HG03095 (cell line): ENCODE measurements around the gene COL4A1.

Experiments used
- ATAC-seq: cut with Tn5 transposase; IDR thresholded peaks from one replicate; pipeline ENCODE4 v1.9.1; 2021; ENCODE audit warnings: moderate library complexity; ENCODE audit not compliant: unreplicated experiment

The COL4A1 gene

GRCh38 chr13:110227416-110227815, 79.5 kb downstream of the COL4A1 start:
- no peak for ATAC-seq

GRCh38 chr13:110225609-110226574, 81.1 kb downstream of the COL4A1 start:
- ATAC-seq = no peak

DNA sequence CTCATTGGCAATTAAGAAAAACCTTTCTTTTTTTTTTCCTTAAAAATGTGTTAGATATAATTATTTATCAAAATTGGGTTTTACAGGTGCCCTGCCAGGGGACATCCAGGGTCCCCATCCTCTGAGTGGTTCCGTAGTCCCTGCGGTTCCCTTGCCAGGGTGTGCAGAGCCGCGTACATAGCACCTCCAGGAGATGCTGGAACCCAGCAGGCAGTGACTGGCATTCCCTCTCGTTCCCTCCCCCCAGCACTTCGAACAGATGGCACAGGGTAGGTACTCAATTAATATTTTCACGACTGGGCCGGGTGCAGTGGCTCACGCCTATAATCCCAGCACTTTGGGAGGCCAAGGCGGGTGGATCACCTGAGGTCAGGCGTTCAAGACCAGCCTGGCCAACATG, 82.0 kb downstream of the COL4A1 start:
- ATAC-seq = no peak

GRCh38 chr13:110224519-110224918, 82.4 kb downstream of the COL4A1 start:
- ATAC-seq = no peak

DNA sequence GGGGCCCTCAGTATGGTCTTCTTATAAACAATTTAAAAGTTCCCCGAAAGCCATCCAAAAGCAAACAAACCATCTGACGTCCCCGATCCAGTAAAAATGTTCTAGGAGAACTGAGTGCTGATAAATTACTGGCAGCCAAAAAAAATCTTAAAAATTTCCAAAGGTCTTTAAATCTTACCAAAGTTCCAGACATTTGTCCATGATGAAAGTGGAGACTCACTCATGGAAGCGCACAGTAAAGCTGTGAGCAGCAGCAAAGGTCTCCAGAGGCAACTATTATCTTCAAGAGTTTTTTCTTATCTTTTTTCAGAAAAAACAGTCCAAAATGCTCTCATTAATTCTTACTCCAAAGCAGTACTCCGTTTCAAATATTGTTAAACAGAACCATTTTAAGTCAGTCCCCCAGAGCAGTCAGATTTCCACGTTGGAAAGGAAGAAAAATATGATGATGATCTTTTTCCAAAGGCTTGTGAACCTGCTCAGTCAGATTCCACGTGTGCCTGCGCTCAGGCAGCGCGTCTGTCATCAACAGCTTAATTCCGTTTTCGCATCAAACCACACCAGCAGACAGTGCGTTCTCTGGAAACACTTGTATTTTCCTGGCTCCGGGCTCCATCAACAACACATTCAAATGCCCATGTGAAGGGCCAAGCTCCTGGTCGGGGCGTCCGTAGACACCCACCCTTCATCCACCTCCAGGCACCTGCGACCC, 85.4 kb downstream of the COL4A1 start:
- ATAC-seq = no peak

DNA sequence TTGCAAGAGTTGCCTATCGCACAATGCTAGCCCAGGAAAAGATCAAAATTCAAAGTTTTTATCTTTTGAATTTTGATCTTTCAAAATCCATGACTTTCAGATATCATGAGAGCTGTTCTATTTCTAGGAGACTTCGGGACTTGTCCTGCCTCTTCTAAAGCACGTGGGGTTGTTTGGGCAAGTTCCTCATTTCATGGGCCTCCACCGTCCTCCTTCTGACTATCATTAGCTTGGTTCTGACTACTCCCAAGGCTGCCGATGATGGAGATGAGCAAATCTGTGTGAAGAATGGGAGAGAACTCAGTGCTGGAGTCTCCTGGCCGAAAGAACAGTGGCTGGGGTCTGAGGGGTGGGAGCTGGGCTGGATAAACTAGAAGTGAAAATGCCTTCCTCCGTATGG, 86.5 kb downstream of the COL4A1 start:
- no peak for ATAC-seq

GRCh38 chr13:110218581-110219201, 88.3 kb downstream of the COL4A1 start:
- no peak for ATAC-seq

DNA sequence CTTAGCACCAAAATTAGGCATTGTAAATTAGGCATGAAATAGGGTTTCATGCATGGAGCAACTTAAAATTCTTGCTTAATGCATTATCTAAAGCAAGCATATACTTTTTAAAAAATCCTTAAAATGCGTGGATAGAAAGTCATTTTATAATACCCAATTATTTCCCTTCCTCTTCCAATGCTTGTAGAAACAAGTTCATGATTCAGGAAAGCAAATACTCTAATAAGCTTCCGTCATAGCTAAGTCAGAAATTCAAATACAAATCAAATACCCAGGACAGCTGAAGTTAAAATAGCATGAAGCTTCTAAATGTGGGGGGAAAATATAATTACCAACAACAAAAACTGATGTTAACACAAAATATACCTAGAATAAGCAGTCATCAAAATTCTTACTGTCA, 89.1 kb downstream of the COL4A1 start:
- no peak for ATAC-seq

DNA sequence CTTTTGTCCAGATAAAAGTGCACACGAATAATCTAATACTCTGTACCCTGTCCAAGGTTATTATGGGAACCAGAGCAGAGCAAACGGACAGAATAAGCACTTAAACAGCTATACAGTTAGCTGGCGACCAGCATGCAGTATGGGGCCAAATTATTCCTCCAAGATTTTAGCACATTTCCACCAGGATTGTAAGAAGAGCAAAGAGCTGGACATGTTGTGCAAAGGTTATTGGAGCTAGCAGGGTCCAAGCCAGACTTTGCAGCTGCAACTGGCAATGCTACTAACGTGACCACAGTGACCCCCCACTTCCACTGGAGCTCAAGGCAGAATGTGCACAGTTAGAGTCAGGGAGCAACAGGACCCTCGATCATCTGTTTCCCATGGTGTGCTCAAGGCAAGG, 89.9 kb downstream of the COL4A1 start:
- ATAC-seq = no peak

DNA sequence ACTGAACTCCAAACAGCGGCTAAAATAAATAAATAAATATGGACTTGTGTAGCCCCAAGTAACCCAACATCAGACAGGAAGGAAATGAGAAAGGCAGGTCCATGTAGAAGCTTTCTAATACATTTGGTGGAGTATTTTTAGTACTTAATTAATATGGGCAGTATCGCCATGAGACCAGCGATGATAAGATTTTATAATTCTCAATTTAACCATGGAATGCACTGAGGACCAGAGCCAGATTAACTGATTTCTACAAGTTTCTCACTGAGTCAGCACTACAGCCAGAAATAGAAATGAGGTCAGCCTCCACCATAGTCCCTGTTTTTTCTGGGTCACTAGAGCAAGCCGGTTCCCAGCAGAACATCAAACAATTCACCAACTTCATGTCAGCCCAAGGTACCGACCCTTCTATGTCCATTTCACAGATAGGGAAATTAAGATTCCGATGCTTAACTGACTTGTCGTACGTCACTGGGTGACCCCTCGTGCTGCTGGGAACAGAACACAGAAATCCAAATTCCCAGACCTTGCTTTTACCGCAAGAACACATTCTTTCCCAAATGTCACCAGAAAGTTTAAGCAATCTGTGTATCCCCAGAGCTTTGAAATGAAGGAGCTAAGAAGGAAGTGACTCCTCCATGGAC, 90.4 kb downstream of the COL4A1 start:
- ATAC-seq = no peak

DNA sequence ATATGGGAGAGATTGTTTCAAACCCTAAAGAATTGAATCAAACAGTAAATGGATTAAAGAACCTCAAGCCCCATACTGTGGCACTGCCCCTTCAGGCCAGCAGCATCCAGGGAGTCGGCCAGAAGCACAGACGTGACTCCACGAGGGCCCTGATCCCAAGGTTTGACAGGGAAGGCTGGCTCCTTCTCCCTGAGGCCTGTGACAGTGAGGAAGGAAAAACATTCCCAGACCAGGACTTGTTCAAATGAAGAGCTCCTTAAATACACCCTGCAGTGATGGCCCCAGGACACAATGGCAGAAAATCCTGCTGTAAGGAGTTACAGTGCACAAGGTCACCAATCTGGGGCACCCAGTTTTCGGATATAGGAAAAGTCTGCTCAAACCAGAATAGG, 91.0 kb downstream of the COL4A1 start:
- ATAC-seq = no peak

DNA sequence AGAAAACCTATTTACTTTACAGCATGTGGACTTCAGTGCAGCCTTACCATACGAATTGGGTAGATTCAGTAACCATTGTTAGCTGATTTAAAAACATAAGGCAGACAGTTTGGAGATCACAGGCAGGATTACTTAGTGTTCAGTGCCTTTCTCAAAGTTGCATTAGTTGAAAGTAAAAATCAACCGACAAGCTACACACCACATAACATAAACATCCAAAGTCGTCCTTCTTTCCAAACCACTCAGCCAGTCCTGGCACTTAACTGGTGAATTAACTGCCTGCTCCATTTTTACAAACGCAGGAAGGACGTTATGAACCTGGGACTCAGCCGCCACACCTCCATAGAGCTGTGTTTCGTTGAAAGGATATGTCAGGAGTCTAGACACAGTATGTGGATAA, 91.4 kb downstream of the COL4A1 start:
- no peak for ATAC-seq

GRCh38 chr13:110214637-110215036, 92.3 kb downstream of the COL4A1 start:
- no peak for ATAC-seq

- ATAC-seq = no peak
These were observed 93.4 kb downstream of the COL4A1 start for GRCh38 chr13:110213461-110214074.

GRCh38 chr13:110212529-110212928, 94.4 kb downstream of the COL4A1 start:
- ATAC-seq = no peak

DNA sequence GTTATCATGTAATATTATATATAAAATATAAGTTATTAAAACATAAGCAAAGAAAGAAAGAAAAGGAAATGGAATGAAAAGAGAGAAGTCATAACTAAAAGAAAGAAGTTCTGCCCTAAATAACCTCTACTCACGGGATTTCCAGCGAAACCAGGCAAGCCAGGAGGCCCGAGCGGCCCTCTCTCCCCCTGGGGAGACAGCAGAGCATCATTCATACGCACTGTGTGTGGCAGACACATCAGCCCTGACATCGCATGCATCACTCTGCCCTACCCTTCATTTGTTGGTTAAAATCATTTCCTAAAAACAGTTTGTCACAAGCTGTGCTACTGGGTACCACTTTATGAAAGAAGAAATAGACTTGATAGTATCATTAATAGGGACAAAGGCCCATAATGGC, 95.2 kb downstream of the COL4A1 start:
- no peak for ATAC-seq

GRCh38 chr13:110211046-110211445, 95.9 kb downstream of the COL4A1 start:
- no peak for ATAC-seq

GRCh38 chr13:110210604-110210985, 96.4 kb downstream of the COL4A1 start:
- ATAC-seq = no peak

- no peak for ATAC-seq
These were observed 96.9 kb downstream of the COL4A1 start for GRCh38 chr13:110209950-110210603.

GRCh38 chr13:110208116-110208515, 98.8 kb downstream of the COL4A1 start:
- ATAC-seq = no peak
